HG03066 (cell line): Measurements from ENCODE around the gene DYRK3.
"Not testable (repeated sequence)": the region's sequence is repeated elsewhere in the genome, so short reads cannot be mapped to it uniquely, and the experiment has no call there.

Source experiments
- ATAC-seq: cut with Tn5 transposase; IDR thresholded peaks from one replicate; pipeline ENCODE4 v1.9.1; 2021; ENCODE audit warnings: low read depth; ENCODE audit not compliant: unreplicated experiment

DYRK3 gene

DNA sequence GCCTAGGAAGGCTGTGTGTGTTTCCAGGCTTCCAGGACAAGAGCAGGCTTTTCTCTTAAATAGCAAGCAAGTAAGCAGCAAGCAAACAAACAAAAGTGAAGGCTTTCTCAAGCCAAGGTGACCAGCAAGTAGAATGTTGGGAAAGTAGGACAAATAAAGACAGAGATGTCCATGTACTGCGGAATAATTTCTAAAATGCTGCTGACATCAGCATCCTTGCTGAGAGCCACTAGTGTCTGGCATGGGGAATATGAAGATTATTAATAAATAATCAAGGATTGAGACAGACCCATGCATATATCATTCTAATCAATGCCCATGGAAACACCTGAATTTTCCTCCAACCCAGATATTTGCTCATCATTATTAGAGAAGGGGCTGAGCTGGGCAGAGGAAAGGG, 6.4 kb upstream of the DYRK3 start:
- ATAC-seq: no peak

DNA sequence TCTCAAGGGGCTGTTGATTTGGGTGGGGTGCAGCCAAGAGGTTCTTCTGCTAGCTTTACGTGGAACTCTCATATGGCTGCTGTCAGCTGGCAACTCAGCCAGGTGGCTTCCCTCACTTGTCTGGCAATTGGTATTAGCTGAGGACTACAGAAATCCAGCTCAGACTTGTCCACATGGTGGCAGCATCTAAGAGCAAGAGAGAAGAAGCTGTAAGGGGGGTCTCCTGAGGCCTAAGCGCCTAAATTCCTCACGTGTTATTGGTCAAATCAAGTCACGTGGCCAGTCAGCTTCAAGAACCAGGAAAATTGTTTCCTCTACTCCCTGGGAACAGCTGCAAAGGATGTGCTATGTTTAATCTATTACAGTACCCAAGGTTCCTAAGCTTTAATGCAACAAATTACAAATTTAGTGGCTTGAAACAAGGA, 4.2 kb upstream of the DYRK3 start:
- ATAC-seq: no peak

DNA sequence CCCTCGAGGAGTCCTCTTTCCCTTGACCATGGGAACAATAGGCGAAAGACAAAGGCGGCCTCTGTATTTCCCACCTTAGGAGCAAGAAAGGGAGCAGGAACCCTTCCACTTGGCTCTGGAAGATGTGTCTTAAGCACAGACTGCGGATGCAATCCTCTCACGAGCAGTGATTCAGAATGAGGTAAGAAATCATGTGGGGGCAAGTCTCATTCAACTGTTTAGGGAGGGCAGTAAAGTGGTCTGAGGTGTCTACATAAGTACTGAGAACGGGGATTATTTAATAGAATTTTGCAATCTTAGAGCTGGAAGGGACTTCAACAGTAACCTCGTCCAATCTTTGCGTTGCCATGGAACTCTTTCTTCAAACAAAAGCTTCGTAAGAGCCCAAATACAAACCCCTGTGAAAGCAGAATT, 1.6 kb upstream of the DYRK3 start:
- ATAC-seq: no peak

DNA sequence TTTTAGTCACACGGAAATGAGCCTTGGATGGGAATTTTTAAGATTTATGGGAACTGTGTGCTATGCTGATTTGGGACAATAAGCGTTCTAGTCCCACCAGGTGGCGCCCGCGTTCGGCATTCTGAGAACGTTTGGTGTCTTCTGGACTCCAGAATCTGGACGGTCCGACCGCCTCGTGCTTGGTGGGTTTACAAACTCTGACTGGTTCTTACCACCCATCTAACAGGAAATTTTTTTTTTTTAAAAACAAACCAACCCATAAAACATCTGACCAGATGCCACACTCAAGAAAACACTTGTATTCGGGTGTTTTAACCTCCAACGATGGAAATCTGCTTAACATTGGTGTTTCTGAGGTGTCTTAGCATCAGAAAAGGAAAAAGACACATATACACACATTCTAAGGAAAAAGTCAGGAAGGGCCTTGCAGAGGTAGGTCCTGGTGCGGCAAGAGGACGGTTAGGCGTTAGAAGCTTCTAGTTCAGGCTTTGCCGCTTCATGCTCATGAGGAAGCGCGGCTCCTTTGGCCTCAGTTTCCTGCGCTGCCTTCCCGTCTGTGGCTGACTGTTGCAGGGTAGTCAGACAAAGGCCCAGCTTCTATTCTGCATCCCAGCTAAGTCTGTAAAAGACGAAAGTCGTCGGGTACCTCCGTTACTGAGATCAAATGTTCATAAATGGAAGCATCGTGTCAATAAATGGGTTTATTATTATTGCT, 814 bp upstream of the DYRK3 start:
- no peak for ATAC-seq

GRCh38 chr1:206635978-206636345, 626 bp downstream of the DYRK3 start:
- ATAC-seq: no peak

- ATAC-seq: no peak
These were observed 1.3 kb downstream of the DYRK3 start for GRCh38 chr1:206636671-206637070.

GRCh38 chr1:206637605-206638004, 2.3 kb downstream of the DYRK3 start:
- ATAC-seq: no peak

- not testable (repeated sequence) for ATAC-seq
These were observed 6.7 kb downstream of the DYRK3 start for GRCh38 chr1:206642074-206642473.

- ATAC-seq: no peak
These were observed 7.9 kb downstream of the DYRK3 start for GRCh38 chr1:206643118-206643698.

GRCh38 chr1:206646504-206646903, 11.2 kb downstream of the DYRK3 start:
- no peak for ATAC-seq

DNA sequence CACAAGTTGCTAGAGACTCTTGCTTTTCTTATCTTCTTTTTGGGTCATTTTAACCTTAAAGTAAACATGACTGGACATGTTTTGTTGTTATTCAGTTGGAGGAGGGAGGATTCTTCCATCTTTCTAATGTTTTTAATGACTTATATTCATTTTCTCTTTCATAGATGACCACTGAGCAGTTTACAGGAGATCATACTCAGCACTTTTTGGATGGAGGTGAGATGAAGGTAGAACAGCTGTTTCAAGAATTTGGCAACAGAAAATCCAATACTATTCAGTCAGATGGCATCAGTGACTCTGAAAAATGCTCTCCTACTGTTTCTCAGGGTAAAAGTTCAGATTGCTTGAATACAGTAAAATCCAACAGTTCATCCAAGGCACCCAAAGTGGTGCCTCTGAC, 11.9 kb downstream of the DYRK3 start:
- no peak for ATAC-seq

- ATAC-seq: no peak
These were observed 14.1 kb downstream of the DYRK3 start for GRCh38 chr1:206649261-206649921.

DNA sequence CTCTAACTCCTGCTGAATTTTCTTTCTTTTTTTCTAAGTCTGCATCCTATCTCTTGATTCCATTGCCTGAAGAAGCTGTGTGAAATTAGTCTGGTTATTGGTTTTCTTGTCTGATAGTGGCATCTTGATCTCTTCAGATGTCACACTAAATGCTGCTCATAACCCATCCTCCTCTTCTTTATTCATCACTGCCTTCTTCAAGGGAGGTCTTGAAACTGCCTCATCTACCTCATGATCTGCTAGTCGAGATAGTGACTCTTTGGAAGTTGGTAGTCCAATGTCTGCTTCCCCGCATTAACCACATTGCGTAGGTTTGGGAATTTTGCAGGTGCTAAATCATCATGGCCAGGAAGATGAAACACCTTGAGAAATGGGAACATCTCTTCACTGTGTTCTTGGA, 15.7 kb downstream of the DYRK3 start:
- no peak for ATAC-seq

GRCh38 chr1:206651958-206652890, 16.9 kb downstream of the DYRK3 start:
- no peak for ATAC-seq

DNA sequence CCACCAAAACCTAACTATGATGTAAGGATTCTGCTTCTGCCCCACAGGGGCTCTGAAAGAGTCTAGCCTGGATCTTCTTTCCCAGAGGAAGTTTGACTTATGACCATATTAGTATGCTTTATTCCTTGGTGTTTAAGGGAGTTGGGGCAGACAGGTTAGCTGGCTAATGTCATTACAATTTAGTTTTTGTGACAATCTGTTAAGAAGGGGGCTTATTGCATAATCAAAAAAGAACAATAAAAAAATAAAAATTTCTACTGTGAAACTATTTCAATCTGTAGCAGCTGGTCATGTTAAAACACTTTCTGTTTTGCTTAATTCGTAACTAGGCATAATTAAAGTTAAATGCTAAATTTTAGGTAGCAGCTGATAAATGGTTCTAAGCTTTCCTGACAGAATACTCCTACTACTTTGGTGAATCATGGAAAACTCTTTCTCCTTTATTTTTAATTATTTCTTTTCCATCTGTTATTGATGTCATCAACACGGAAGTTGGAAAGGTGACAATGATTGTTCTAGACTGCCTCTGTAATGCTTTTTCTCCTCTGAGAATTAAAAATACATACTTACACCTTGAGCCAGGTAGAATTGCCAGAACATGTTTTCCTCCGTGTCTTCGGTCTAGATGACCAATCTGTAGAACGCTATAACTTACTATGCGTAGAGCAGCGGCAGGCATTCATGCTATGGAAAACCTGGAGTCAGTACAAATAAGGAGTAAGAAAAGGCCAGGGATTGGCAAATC, 18.6 kb downstream of the DYRK3 start:
- ATAC-seq: no peak

DNA sequence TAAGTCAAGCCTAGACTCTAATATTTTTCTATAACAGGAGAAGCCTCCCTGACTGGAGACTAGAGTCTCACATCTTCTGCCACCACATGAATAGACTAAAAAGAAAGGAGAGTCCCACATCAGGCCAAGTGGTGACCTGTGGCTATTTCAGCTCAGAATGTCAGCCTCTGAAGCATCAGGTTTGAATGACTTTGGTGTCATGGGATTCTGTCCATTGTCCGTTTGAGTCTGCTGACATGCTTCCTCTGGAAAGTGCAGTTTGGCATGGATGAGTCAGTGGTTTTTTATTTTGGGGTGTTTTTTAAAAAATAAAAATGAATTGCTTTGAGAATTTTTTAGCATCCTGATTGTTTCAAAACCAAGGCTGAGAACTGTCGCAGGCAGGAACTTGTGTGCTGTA, 19.5 kb downstream of the DYRK3 start:
- no peak for ATAC-seq

- no peak for ATAC-seq
These were observed 20.1 kb downstream of the DYRK3 start for GRCh38 chr1:206655471-206655882.

DNA sequence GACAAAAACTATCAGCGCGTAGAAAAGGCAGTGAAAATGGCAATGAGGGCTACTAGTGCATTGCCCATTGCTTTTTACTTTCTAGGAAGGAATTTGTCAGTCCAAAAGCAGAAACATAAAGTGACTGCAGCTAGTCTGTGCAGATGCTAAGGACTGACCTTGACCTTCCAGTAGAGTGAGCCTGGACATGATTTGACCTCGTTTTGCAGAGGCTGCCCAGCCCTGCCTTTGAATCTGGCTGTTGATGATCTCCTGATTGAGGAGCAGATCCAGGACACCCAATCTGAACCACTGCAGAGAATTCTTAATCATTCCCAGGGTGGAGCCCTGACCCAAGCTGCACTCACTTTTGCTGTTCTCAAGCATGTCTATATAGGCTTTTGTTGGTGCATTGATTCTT, 21.6 kb downstream of the DYRK3 start:
- ATAC-seq: no peak

DNA sequence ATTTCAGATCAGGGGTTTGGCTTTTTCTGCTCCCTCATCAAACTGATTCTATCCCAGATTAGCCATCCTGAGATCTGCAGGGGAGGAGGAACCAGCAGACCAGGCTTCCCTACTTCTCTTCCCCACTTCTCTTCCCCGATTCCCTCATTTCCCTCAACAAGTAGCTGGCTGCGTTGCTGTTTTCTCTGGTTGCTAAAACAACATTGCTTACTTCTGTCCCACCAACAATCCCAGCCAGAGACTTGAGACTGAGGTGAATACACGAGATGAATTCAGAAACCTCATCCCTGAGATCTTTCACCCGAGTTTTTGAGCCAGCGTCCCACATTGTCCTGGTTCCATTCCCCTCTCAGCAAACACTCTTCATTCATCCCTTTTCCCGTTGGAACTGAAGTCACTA, 22.4 kb downstream of the DYRK3 start:
- ATAC-seq: no peak

DNA sequence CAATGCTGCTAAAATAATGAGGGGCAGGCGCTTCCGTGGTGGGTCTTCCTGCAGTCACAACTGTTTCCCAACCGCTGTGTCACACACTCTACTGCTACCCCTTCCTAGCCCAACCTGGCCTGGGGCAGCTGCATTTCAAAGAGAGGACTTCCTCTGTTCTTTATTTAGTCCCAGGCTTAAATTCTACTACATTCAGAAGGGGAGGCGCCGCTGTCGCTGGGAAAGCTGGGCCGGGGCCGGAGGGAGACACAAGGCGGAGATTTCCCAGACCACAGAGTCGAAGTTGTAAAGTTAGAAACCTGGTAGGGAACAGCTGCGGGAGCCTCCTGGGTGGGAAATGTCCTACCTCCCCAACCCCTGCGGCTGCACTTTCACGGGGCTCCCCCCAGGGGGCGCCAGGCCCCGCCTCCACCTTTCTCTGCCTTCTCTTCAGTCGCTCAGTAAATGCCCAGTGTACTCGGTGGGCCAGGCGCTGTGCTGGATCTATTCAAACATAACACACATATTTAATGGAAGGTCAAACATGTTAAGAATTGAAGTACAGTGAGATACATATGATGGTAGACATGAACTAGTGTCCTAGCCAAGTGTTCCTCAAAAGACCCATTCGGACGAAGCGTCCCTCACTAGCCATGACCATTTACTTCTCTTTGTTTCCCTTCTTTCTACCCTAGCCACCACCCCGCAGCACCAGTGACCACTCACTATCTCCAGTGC, 23.1 kb downstream of the DYRK3 start:
- ATAC-seq: no peak
